ENCODE data around the gene TFPT. TPM values are rescaled to one million over a fixed set of nuclear protein-coding genes. Genes with fewer than 3 reads are reported as not detected.

TFPT gene
- total RNA-seq, 4 donors from 2014 or later = 0.88 to 37.1 (median 9.9) TPM

DNA sequence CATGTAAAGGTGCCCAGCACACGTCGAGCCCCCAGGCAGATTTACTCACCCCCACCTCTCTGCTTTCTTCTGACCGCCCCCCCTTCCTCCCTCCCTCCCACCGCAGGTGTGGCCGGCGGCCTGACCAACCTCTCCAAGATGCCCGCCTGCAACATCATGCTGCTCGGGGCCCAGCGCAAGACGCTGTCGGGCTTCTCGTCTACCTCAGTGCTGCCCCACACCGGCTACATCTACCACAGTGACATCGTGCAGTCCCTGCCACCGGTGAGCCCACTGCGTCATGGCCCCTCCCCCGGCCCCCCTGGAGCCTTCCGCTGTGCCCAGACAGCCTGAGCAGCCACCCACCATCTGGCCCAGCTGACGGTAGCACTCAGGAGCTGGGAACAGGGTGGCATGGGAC lies 8.9 kb upstream of the TFPT start:
- Histone ChIP-seq H3K4me1 (no peaks in the 10 kb centered on the region), H3K4me3 (no peak overlapping the region), H3K27me3 (no peaks in the 10 kb centered on the region), H3K27ac (no peak overlapping the region), H3K36me3 (no peaks in the 10 kb centered on the region), H3K9me3 (no peaks in the 10 kb centered on the region)
- TF ChIP-seq POLR2A (IDR thresholded peaks at IDR 0.05) = no peak
- TF ChIP-seq, protein P1, sequence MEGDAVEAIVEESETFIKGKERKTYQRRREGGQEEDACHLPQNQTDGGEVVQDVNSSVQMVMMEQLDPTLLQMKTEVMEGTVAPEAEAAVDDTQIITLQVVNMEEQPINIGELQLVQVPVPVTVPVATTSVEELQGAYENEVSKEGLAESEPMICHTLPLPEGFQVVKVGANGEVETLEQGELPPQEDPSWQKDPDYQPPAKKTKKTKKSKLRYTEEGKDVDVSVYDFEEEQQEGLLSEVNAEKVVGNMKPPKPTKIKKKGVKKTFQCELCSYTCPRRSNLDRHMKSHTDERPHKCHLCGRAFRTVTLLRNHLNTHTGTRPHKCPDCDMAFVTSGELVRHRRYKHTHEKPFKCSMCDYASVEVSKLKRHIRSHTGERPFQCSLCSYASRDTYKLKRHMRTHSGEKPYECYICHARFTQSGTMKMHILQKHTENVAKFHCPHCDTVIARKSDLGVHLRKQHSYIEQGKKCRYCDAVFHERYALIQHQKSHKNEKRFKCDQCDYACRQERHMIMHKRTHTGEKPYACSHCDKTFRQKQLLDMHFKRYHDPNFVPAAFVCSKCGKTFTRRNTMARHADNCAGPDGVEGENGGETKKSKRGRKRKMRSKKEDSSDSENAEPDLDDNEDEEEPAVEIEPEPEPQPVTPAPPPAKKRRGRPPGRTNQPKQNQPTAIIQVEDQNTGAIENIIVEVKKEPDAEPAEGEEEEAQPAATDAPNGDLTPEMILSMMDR (IDR thresholded peaks at IDR 0.05) = no peak
- intact Hi-C loops (cut with DNase I; ENCODE audit: low total_unique reads) = no loop called here
- no peak for DNase-seq

DNA sequence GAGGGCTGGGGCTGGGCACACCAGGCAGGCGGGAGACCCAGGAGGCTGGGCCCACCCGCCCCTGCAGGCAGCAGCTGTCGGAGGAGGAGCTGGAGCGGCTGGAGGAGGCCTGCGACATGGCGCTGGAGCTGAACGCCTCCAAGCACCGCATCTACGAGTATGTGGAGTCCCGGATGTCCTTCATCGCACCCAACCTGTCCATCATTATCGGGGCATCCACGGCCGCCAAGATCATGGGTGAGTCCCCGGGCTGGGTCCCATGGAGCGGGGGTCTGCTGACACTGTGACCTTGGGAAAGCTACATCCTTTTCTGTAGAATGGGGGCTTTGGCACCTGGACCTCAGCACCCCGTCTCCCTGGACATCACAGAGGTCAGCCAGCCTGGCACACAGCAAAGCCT lies 8.2 kb upstream of the TFPT start:
- H3K36me3 ChIP-seq = no peaks in the 10 kb centered on the region
- intact Hi-C loops (cut with DNase I; ENCODE audit: low total_unique reads) = no loop called here
- no peaks in the 10 kb centered on the region for H3K4me1 ChIP-seq
- H3K27ac ChIP-seq = no peak overlapping the region
- H3K27me3 ChIP-seq = no peaks in the 10 kb centered on the region
- H3K9me3 ChIP-seq = no peaks in the 10 kb centered on the region
- no peak for DNase-seq
- H3K4me3 ChIP-seq = no peak overlapping the region
- TF ChIP-seq, protein P1 (IDR thresholded peaks at IDR 0.05) = no peak
- TF ChIP-seq POLR2A (IDR thresholded peaks at IDR 0.05) = no peak

DNA sequence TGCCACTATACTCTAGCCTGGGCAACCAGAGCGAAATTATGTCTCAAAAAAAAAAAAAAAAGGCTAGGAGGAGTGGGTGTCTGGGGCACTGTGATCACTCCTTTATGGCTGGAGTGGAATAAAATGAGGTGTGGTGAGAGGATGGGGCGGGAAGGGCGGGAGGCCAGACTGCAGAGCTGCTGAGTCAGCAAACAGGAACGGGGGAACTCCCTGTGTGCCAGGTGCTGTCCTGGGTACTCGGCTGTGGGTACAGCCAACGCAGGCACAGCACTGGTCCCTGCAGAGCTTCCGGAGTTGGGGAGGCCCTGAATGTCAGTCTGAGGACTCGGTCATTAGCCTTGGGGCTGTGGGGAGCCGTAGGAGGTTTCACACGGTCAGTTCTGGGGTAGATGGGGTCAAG lies 5.8 kb upstream of the TFPT start:
- H3K4me1 ChIP-seq = peaks cover 0 to 5% of the 10 kb centered on the region in 2 donors
- TF ChIP-seq, protein P1 (IDR thresholded peaks at IDR 0.05) = no peak
- TF ChIP-seq POLR2A (IDR thresholded peaks at IDR 0.05) = no peak
- no peaks in the 10 kb centered on the region for H3K27me3 ChIP-seq
- no peaks in the 10 kb centered on the region for H3K9me3 ChIP-seq
- DNase-seq = no peak
- H3K36me3 ChIP-seq = no peaks in the 10 kb centered on the region
- no peak overlapping the region for H3K27ac ChIP-seq
- no peak overlapping the region for H3K4me3 ChIP-seq
- intact Hi-C loops (cut with DNase I; ENCODE audit: low total_unique reads) = no loop called here

DNA sequence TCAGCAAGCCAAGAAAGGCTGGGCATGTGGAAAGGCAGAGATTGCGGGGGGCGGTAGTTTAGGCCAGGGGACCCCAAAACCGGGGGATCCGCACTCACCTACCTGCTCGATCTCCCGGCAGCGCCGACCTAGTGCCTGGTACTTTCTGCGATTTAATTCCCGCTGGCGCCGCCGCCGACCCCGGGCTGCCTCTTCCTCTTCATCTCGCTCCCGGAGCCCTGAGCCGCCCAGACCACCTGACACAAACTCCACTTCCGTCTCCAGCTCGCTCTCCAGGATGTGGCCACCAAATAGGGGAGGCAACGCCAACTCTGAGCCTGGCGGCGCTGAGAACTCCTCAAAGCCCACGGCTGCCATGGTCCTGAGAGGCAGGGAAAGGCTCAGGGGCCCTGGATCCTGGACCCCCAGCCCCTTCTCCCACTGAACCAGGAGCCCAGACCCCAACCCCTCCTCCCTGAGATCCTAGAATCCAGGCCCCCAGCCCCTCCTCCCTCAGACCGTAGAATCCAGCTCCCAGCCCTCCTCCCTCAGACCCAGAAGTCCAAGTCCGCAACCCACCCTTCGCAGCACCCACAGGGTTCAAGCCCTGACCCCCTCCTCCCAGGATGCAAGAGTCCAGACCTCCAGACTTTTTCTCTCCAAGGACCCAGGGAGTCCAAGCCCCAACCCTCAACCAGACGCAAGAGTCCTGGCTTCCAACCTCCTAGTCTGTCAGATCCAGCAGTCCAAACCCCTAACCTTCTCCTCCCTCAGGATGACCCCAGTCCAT lies 933 bp downstream of the TFPT start:
- intact Hi-C loops (cut with DNase I; ENCODE audit: low total_unique reads) = no loop called here
- Histone ChIP-seq H3K4me1 (peaks cover 6 to 9% of the 10 kb centered on the region in 2 donors), H3K27me3 (no peaks in the 10 kb centered on the region), H3K27ac (peak overlapping the region; percentile 90 to 94), H3K9me3 (no peaks in the 10 kb centered on the region), H3K36me3 (no peaks in the 10 kb centered on the region), H3K4me3 (peak overlapping the region; percentile 69 to 96)
- DNase-seq = no peak
- TF ChIP-seq, protein P1 (IDR thresholded peaks at IDR 0.05) = no peak
- TF ChIP-seq POLR2A (IDR thresholded peaks at IDR 0.05) = no peak

DNA sequence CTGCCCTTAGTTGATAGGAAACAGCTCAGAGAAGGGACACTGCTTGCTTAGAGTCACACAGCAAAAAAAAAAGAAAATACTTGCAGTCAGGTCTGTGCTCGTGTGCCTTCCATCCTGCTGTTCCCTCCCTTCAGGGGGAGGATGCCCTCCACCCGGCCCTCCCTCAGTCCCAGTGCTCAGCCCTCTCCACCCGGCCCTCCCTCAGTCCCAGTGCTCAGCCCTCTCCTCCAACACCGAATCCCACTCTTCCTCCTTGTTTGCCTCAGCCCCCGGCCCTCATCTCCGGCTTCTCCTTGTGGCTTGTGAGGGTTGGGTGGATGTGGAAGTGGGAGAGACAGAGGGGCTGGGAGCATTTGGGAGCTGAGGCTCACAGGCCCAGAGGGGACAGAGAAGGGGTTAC lies 5.8 kb downstream of the TFPT start:
- intact Hi-C loops (cut with DNase I; ENCODE audit: low total_unique reads) = no loop called here
- Histone ChIP-seq H3K9me3 (no peaks in the 10 kb centered on the region), H3K4me1 (peaks cover 0 to 6% of the 10 kb centered on the region in 2 donors), H3K36me3 (no peaks in the 10 kb centered on the region), H3K4me3 (no peak overlapping the region), H3K27ac (no peak overlapping the region), H3K27me3 (no peaks in the 10 kb centered on the region)
- TF ChIP-seq, protein P1 (IDR thresholded peaks at IDR 0.05) = no peak
- TF ChIP-seq POLR2A (IDR thresholded peaks at IDR 0.05) = no peak
- DNase-seq = no peak

Data from uterus (tissue), 4 donors.